ENCODE data around the gene STAT3. TPM values are rescaled to one million over a fixed set of nuclear protein-coding genes. Genes with fewer than 3 reads are reported as not detected.

Gene STAT3
- total and polyA plus RNA-seq, 9 of the 15 experiments (the other 6 are each of a cell fraction or from before 2014, with no cell fraction given) = 90.0 to 179 (median 114) TPM

- TF ChIP-seq NR3C1 (CRISPR knock-in tag; IDR thresholded peaks at IDR 0.05) = no peak
- TF ChIP-seq ZNF165 (CRISPR knock-in tag; IDR thresholded peaks at IDR 0.05; ENCODE audit: borderline replicate concordance) = no peak
- TF ChIP-seq CBX1 (IDR thresholded peaks at IDR 0.05; ENCODE audit: low read depth) = no peak
- TF ChIP-seq HCFC1 (IDR thresholded peaks at IDR 0.05; ENCODE audit: low read depth, low read length) = no peak
- TF ChIP-seq ZC3H8 (IDR thresholded peaks at IDR 0.05) = no peak
- TF ChIP-seq HDAC1 (IDR thresholded peaks at IDR 0.05) = peak in 1 of 2 experiments; percentile 76; a peak in 2 of 4 replicates
- TF ChIP-seq SNAPC5 (CRISPR knock-in tag; IDR thresholded peaks at IDR 0.05) = no peak
- no peak for TF ChIP-seq MTA2 (IDR thresholded peaks at IDR 0.05; ENCODE audit: low read depth)
- TF ChIP-seq NKRF (IDR thresholded peaks at IDR 0.05; ENCODE audit: borderline replicate concordance) = peak; percentile 75; the same call in 1 of the 2 replicates
- TF ChIP-seq DPF2 (IDR thresholded peaks at IDR 0.05) = no peak
- no peak for TF ChIP-seq TRIM25 (IDR thresholded peaks at IDR 0.05; ENCODE audit: borderline replicate concordance)
- TF ChIP-seq HOMEZ (CRISPR knock-in tag; IDR thresholded peaks at IDR 0.05) = no peak
- TF ChIP-seq GABPA (tag; conservative IDR thresholded peaks at IDR 0.05; ENCODE audit: low read depth) = no peak
- TF ChIP-seq ZNF445 (CRISPR knock-in tag; IDR thresholded peaks at IDR 0.05; ENCODE audit: low read depth) = no peak
- no peak for TF ChIP-seq CHD4 (IDR thresholded peaks at IDR 0.05; ENCODE audit: insufficient read depth, insufficient replicate concordance, low read depth, low read length, poor library complexity, severe bottlenecking)
- TF ChIP-seq CEBPB (tag; IDR thresholded peaks at IDR 0.05) = peak; percentile 76
- TF ChIP-seq ASH1L (IDR thresholded peaks at IDR 0.05; ENCODE audit: borderline replicate concordance, low read depth, partially characterized antibody) = no peak
- TF ChIP-seq ZNF140 (CRISPR knock-in tag; IDR thresholded peaks at IDR 0.05) = no peak
- TF ChIP-seq ZKSCAN3 (CRISPR knock-in tag; IDR thresholded peaks at IDR 0.05) = no peak
- TF ChIP-seq SMC3 (conservative IDR thresholded peaks at IDR 0.05; ENCODE audit: insufficient read depth, low read depth, low read length) = no peak
- no peak for TF ChIP-seq HNRNPK (IDR thresholded peaks at IDR 0.05; ENCODE audit: low read depth, low read length, poor library complexity, severe bottlenecking)
Measured at GRCh38 chr17:42386777-42387657, 1.2 kb downstream of the STAT3 start (continued).
